Measurements from ENCODE around the gene SUN1. TPM values are rescaled to one million over a fixed set of nuclear protein-coding genes. Genes with fewer than 3 reads are reported as not detected.

SUN1 gene
- total RNA-seq, 1 experiment from 2014 or later = 158 TPM

DNA sequence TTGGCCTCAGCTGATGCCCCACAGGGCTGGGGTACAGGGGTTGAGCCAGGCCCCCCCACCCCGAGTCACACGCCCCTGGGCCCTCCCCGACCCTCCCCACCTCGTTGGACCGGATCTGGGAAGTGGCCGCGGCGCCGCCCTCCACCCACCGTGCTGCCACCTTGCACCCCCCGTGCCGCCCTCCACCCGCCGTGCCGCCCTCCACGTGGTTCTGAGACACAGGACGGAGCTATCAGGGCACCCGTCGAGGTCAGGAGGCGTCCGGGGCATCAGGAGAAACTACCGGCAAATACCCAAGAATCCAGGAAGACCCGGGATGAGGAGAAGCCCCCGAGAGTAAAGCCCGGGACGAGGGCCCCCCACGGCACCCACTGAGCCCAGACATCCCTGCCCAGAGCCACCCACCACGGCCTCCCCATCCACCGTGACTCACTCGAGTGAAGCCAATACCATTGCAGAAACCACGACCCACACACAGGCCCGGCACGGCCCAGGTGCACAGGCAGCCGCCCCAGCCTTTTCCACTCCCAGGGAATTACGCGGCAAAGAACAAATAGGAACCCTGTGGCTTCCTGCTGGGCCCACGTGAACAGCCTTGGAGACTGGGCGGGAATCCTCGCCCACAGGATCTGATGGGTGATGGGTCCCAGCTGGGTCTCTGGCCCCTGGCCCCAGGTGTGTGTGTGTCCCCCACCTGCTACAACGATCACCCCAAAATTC, 88.2 kb downstream of the SUN1 start:
- no peaks in the 10 kb centered on the region for H3K4me1 Mint-ChIP-seq
- H3K27me3 Mint-ChIP-seq (ENCODE audit: low read depth) = no peaks in the 10 kb centered on the region
- no peaks in the 10 kb centered on the region for H3K36me3 Mint-ChIP-seq
- ChIA-PET POLR2A (no interaction called here), CTCF (interaction anchor here (0.6 kb wide), 1 partner anchor 112 kb away, joined by 7 read pairs; no protein-coding TSS in a partner anchor)
- no peak overlapping the region for H3K4me3 Mint-ChIP-seq
- ATAC-seq (no peak), DNase-seq (ENCODE audit: low spot score) (peak; percentile 11)
- TF ChIP-seq ZNF263 (CRISPR knock-in tag; IDR thresholded peaks at IDR 0.05; ENCODE audit: low read depth) (no peak), ELF4 (CRISPR knock-in tag; IDR thresholded peaks at IDR 0.05; ENCODE audit: low read depth) (no peak), JUN (CRISPR knock-in tag; IDR thresholded peaks at IDR 0.05) (no peak), ZNF671 (CRISPR knock-in tag; IDR thresholded peaks at IDR 0.05) (no peak), FOXJ3 (CRISPR knock-in tag; IDR thresholded peaks at IDR 0.05; ENCODE audit: borderline replicate concordance) (no peak), ETV6 (CRISPR knock-in tag; IDR thresholded peaks at IDR 0.05) (no peak), GABPB1 (CRISPR knock-in tag; IDR thresholded peaks at IDR 0.05) (no peak), ZNF396 (CRISPR knock-in tag; IDR thresholded peaks at IDR 0.05; ENCODE audit: borderline replicate concordance) (no peak), SOX15 (CRISPR knock-in tag; IDR thresholded peaks at IDR 0.05) (no peak), SMAD4 (CRISPR knock-in tag; IDR thresholded peaks at IDR 0.05) (no peak), SMAD3 (CRISPR knock-in tag; IDR thresholded peaks at IDR 0.05; ENCODE audit: borderline replicate concordance) (no peak), EMX1 (CRISPR knock-in tag; IDR thresholded peaks at IDR 0.05) (no peak), GTF2I (CRISPR knock-in tag; conservative IDR thresholded peaks at IDR 0.05) (no peak)
- TF ChIP-seq, protein P1, sequence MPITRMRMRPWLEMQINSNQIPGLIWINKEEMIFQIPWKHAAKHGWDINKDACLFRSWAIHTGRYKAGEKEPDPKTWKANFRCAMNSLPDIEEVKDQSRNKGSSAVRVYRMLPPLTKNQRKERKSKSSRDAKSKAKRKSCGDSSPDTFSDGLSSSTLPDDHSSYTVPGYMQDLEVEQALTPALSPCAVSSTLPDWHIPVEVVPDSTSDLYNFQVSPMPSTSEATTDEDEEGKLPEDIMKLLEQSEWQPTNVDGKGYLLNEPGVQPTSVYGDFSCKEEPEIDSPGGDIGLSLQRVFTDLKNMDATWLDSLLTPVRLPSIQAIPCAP (CRISPR knock-in tag; IDR thresholded peaks at IDR 0.05) = no peak
- TF ChIP-seq, protein P2, sequence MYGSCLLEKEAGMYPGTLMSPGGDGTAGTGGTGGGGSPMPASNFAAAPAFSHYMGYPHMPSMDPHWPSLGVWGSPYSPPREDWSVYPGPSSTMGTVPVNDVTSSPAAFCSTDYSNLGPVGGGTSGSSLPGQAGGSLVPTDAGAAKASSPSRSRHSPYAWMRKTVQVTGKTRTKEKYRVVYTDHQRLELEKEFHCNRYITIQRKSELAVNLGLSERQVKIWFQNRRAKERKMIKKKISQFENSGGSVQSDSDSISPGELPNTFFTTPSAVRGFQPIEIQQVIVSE (CRISPR knock-in tag; IDR thresholded peaks at IDR 0.05; ENCODE audit: borderline replicate concordance) = no peak
- TF ChIP-seq, protein P3, sequence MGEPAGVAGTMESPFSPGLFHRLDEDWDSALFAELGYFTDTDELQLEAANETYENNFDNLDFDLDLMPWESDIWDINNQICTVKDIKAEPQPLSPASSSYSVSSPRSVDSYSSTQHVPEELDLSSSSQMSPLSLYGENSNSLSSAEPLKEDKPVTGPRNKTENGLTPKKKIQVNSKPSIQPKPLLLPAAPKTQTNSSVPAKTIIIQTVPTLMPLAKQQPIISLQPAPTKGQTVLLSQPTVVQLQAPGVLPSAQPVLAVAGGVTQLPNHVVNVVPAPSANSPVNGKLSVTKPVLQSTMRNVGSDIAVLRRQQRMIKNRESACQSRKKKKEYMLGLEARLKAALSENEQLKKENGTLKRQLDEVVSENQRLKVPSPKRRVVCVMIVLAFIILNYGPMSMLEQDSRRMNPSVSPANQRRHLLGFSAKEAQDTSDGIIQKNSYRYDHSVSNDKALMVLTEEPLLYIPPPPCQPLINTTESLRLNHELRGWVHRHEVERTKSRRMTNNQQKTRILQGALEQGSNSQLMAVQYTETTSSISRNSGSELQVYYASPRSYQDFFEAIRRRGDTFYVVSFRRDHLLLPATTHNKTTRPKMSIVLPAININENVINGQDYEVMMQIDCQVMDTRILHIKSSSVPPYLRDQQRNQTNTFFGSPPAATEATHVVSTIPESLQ (CRISPR knock-in tag; IDR thresholded peaks at IDR 0.05) = no peak
- TF ChIP-seq, protein P4, sequence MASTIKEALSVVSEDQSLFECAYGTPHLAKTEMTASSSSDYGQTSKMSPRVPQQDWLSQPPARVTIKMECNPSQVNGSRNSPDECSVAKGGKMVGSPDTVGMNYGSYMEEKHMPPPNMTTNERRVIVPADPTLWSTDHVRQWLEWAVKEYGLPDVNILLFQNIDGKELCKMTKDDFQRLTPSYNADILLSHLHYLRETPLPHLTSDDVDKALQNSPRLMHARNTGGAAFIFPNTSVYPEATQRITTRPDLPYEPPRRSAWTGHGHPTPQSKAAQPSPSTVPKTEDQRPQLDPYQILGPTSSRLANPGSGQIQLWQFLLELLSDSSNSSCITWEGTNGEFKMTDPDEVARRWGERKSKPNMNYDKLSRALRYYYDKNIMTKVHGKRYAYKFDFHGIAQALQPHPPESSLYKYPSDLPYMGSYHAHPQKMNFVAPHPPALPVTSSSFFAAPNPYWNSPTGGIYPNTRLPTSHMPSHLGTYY (CRISPR knock-in tag; IDR thresholded peaks at IDR 0.05) = no peak
- TF ChIP-seq, protein P5, sequence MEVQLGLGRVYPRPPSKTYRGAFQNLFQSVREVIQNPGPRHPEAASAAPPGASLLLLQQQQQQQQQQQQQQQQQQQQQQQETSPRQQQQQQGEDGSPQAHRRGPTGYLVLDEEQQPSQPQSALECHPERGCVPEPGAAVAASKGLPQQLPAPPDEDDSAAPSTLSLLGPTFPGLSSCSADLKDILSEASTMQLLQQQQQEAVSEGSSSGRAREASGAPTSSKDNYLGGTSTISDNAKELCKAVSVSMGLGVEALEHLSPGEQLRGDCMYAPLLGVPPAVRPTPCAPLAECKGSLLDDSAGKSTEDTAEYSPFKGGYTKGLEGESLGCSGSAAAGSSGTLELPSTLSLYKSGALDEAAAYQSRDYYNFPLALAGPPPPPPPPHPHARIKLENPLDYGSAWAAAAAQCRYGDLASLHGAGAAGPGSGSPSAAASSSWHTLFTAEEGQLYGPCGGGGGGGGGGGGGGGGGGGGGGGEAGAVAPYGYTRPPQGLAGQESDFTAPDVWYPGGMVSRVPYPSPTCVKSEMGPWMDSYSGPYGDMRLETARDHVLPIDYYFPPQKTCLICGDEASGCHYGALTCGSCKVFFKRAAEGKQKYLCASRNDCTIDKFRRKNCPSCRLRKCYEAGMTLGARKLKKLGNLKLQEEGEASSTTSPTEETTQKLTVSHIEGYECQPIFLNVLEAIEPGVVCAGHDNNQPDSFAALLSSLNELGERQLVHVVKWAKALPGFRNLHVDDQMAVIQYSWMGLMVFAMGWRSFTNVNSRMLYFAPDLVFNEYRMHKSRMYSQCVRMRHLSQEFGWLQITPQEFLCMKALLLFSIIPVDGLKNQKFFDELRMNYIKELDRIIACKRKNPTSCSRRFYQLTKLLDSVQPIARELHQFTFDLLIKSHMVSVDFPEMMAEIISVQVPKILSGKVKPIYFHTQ (CRISPR knock-in tag; IDR thresholded peaks at IDR 0.05) = no peak
- H3K9me3 Mint-ChIP-seq = no peaks in the 10 kb centered on the region
- H3K27ac Mint-ChIP-seq = no peak overlapping the region

DNA sequence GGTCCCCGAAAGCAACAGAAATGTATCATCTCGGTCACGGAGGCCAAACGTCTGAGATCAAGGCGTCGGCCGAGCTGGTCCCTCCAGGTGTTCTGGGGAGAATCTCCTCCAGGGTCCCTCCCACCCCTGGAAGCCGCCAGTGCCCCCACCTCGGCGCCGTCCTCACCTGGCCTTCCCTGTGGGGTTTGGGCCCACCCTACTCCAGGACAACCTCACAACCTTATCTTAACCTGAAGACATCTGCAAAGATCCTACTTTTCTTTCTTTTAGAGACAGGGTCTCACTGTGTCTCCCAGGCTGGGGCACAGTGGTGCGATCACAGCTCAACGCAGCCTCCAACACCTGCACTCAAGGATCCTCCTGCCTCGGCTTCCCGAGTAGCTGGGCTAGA, 88.8 kb downstream of the SUN1 start:
- Mint-ChIP-seq H3K4me1 (no peaks in the 10 kb centered on the region), H3K27me3 (ENCODE audit: low read depth) (no peaks in the 10 kb centered on the region), H3K9me3 (no peaks in the 10 kb centered on the region), H3K4me3 (no peak overlapping the region), H3K36me3 (no peaks in the 10 kb centered on the region), H3K27ac (no peak overlapping the region)
- ATAC-seq (no peak), DNase-seq (ENCODE audit: low spot score) (peak; percentile 4)
- ChIA-PET CTCF (interaction anchor here (0.6 kb wide), 1 partner anchor 112 kb away, joined by 7 read pairs; no protein-coding TSS in a partner anchor), POLR2A (no interaction called here)
- TF ChIP-seq ELF4 (CRISPR knock-in tag; IDR thresholded peaks at IDR 0.05; ENCODE audit: low read depth) = no peak
- no peak for TF ChIP-seq RORB (CRISPR knock-in tag; IDR thresholded peaks at IDR 0.05)
- TF ChIP-seq TEAD1 (CRISPR knock-in tag; IDR thresholded peaks at IDR 0.05) = no peak
- TF ChIP-seq IRF2 (CRISPR knock-in tag; IDR thresholded peaks at IDR 0.05; ENCODE audit: borderline replicate concordance, low read depth) = no peak
- TF ChIP-seq CREB1 (CRISPR knock-in tag; IDR thresholded peaks at IDR 0.05) = no peak
- TF ChIP-seq, protein P6, sequence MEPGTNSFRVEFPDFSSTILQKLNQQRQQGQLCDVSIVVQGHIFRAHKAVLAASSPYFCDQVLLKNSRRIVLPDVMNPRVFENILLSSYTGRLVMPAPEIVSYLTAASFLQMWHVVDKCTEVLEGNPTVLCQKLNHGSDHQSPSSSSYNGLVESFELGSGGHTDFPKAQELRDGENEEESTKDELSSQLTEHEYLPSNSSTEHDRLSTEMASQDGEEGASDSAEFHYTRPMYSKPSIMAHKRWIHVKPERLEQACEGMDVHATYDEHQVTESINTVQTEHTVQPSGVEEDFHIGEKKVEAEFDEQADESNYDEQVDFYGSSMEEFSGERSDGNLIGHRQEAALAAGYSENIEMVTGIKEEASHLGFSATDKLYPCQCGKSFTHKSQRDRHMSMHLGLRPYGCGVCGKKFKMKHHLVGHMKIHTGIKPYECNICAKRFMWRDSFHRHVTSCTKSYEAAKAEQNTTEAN (CRISPR knock-in tag; IDR thresholded peaks at IDR 0.05) = no peak
- TF ChIP-seq NR2C2 (CRISPR knock-in tag; IDR thresholded peaks at IDR 0.05) = no peak
- no peak for TF ChIP-seq FOXK1 (CRISPR knock-in tag; IDR thresholded peaks at IDR 0.05)
- TF ChIP-seq JUN (CRISPR knock-in tag; IDR thresholded peaks at IDR 0.05) = no peak
- TF ChIP-seq, protein P7, sequence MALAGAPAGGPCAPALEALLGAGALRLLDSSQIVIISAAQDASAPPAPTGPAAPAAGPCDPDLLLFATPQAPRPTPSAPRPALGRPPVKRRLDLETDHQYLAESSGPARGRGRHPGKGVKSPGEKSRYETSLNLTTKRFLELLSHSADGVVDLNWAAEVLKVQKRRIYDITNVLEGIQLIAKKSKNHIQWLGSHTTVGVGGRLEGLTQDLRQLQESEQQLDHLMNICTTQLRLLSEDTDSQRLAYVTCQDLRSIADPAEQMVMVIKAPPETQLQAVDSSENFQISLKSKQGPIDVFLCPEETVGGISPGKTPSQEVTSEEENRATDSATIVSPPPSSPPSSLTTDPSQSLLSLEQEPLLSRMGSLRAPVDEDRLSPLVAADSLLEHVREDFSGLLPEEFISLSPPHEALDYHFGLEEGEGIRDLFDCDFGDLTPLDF (CRISPR knock-in tag; IDR thresholded peaks at IDR 0.05) = no peak
